Keratinocyte (primary cell): Measurements from ENCODE around the gene ETFA. TPM values are rescaled to one million over a fixed set of nuclear protein-coding genes. Genes with fewer than 3 reads are reported as not detected.
"Not testable (repeated sequence)": the region's sequence is repeated elsewhere in the genome, so short reads cannot be mapped to it uniquely, and the experiment has no call there.

Experiments
- DNase-seq: peaks from one replicate; pipeline ENCODE4 v3.0.0-alpha.2; 2011; ENCODE audit warnings: low read depth, missing footprints, low spot score
- FAIRE-seq: peaks from 2 replicates; lab custom pipeline; 2011; peaks lifted over from hg19 to GRCh38; lab: Jason Lieb, UNC
- H2AFZ ChIP-seq: 2 replicates; pipeline ENCODE4 v1.6.0; 2012; ENCODE audit warnings: low read length, control low read depth, inconsistent platforms; ENCODE audit not compliant: control insufficient read depth
- H3K27ac ChIP-seq: 2 replicates; pipeline ENCODE4 v1.5.1; 2011; ENCODE audit warnings: low read length; ENCODE audit not compliant: control insufficient read depth, insufficient read depth
- H3K27me3 ChIP-seq: 3 replicates; pipeline ENCODE4 v1.6.0; 2011; ENCODE audit warnings: low read length; ENCODE audit not compliant: control insufficient read depth, insufficient read depth; ENCODE audit errors: extremely low read depth
- H3K36me3 ChIP-seq, 2 experiments: 2 replicates in 1 of 2; 3 replicates in 1 of 2; pipeline ENCODE4 v1.5.1; 2011; ENCODE audit warnings: low read length in 2 of 2, mild to moderate bottlenecking in 1 of 2; ENCODE audit not compliant: control insufficient read depth in 2 of 2, insufficient read depth in 2 of 2; ENCODE audit errors: extremely low read depth in 1 of 2
- H3K4me1 ChIP-seq: 3 replicates; pipeline ENCODE4 v1.5.1; 2011; ENCODE audit warnings: low read length; ENCODE audit not compliant: control insufficient read depth, insufficient read depth; ENCODE audit errors: extremely low read depth
- H3K4me2 ChIP-seq: 3 replicates; pipeline ENCODE4 v1.6.0; 2011; ENCODE audit warnings: low read depth, low read length; ENCODE audit not compliant: control insufficient read depth, insufficient read depth; ENCODE audit errors: extremely low read depth
- H3K4me3 ChIP-seq, 3 experiments: fragments of 200-600 bp in 1 of 3; sonication (generic) in 1 of 3; 2 replicates in 2 of 3; 3 replicates in 1 of 3; pipeline ENCODE4 v1.5.1; 2011 to 2016; ENCODE audit warnings: low read length in 3 of 3, mild to moderate bottlenecking in 3 of 3, control low read depth in 2 of 3, inconsistent platforms in 1 of 3, low read depth in 1 of 3, mixed read lengths in 1 of 3, mixed run types in 1 of 3, moderate library complexity in 1 of 3; ENCODE audit not compliant: control insufficient read depth in 2 of 3, insufficient read depth in 2 of 3; ENCODE audit errors: extremely low read depth in 1 of 3
- H3K79me2 ChIP-seq: 2 replicates; pipeline ENCODE4 v1.6.0; 2012; ENCODE audit warnings: low read length; ENCODE audit not compliant: control insufficient read depth, insufficient read depth
- H3K9ac ChIP-seq: 3 replicates; pipeline ENCODE4 v1.6.0; 2011; ENCODE audit warnings: low read length; ENCODE audit not compliant: control insufficient read depth, insufficient read depth; ENCODE audit errors: extremely low read depth
- H3K9me1 ChIP-seq: 3 replicates; pipeline ENCODE4 v1.6.0; 2011; ENCODE audit warnings: low read length; ENCODE audit not compliant: control insufficient read depth, insufficient read depth; ENCODE audit errors: extremely low read depth
- H3K9me3 ChIP-seq: 2 replicates; pipeline ENCODE4 v1.5.1; 2012; ENCODE audit warnings: low read depth, low read length; ENCODE audit not compliant: control insufficient read depth
- H4K20me1 ChIP-seq: 3 replicates; pipeline ENCODE4 v1.6.0; 2011; ENCODE audit warnings: low read length; ENCODE audit not compliant: control insufficient read depth, insufficient read depth; ENCODE audit errors: extremely low read depth
- EZH2 ChIP-seq: IDR thresholded peaks from one replicate; pipeline ENCODE4 v1.6.1; 2012; ENCODE audit warnings: inconsistent platforms, mild to moderate bottlenecking, low read length, moderate library complexity
- dilution Hi-C: fragments of 300-500 bp; cut with MboI; formaldehyde crosslinking; loops from one replicate; pipeline ENCODE4 v1.7.0; 2020; ENCODE audit warnings: low sequenced_read_pairs; ENCODE audit not compliant: extremely low pct_ligation_motif_present
- polyA plus RNA-seq, 5 experiments: library from polyadenylated mRNA; depleted of rRNA in 3 of 5; stranded (reverse) in 3 of 5; stranded (forward) in 1 of 5; unstranded in 1 of 5; fragments of >200 nt; gene quantifications; 1 replicate in 1 of 5; 2 replicates in 3 of 5; 3 replicates in 1 of 5; pipeline versions ENCODE4 v1.2.1 to v1.2.3, GENCODE V29; 2011 to 2012; ENCODE audit warnings: missing spikeins in 2 of 5, low read depth in 1 of 5, low replicate concordance in 1 of 5
- TF ChIP-seq, protein P1 (sequence below), 3 experiments: IDR thresholded peaks in 1 of 3; conservative IDR thresholded peaks in 1 of 3; optimal IDR thresholded peaks in 1 of 3; 2 replicates in 2 of 3; 3 replicates in 1 of 3; pipeline versions ENCODE3 to v1.5.1; 2011; ENCODE audit warnings: low read length in 3 of 3, mild to moderate bottlenecking in 3 of 3, moderate library complexity in 2 of 3, control low read depth in 1 of 3, inconsistent platforms in 1 of 3; ENCODE audit not compliant: insufficient read depth in 2 of 3; ENCODE audit errors: extremely low read depth in 1 of 3

Gene ETFA
- polyA plus RNA-seq, 1 donor (not counting 4 experiments of a cell fraction or from before 2014, with no cell fraction given) = 230 TPM

GRCh38 chr15:76296849-76297248 is 14.4 kb downstream of the ETFA start:
- no peak overlapping the region for H2AFZ ChIP-seq
- no peaks in the 10 kb centered on the region for H3K27me3 ChIP-seq
- no peak for DNase-seq
- H3K9ac ChIP-seq = no peak overlapping the region
- H4K20me1 ChIP-seq = no peaks in the 10 kb centered on the region
- H3K9me1 ChIP-seq = no peaks in the 10 kb centered on the region
- H3K36me3 ChIP-seq = no peaks in the 10 kb centered on the region
- H3K79me2 ChIP-seq = peaks cover 72% of the 10 kb centered on the region
- no peaks in the 10 kb centered on the region for H3K4me1 ChIP-seq
- H3K27ac ChIP-seq = no peak overlapping the region
- no peak for TF ChIP-seq EZH2
- TF ChIP-seq, protein P1, sequence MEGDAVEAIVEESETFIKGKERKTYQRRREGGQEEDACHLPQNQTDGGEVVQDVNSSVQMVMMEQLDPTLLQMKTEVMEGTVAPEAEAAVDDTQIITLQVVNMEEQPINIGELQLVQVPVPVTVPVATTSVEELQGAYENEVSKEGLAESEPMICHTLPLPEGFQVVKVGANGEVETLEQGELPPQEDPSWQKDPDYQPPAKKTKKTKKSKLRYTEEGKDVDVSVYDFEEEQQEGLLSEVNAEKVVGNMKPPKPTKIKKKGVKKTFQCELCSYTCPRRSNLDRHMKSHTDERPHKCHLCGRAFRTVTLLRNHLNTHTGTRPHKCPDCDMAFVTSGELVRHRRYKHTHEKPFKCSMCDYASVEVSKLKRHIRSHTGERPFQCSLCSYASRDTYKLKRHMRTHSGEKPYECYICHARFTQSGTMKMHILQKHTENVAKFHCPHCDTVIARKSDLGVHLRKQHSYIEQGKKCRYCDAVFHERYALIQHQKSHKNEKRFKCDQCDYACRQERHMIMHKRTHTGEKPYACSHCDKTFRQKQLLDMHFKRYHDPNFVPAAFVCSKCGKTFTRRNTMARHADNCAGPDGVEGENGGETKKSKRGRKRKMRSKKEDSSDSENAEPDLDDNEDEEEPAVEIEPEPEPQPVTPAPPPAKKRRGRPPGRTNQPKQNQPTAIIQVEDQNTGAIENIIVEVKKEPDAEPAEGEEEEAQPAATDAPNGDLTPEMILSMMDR (optimal IDR thresholded peaks at IDR 0.05 in 1 of 3, IDR thresholded peaks at IDR 0.05 in 1 of 3, conservative IDR thresholded peaks at IDR 0.05 in 1 of 3; ENCODE audit: extremely low read depth in 1 of 3, insufficient read depth in 2 of 3, low read length in 3 of 3) = no peak
- H3K9me3 ChIP-seq = no peaks in the 10 kb centered on the region
- FAIRE-seq = no peak
- dilution Hi-C loops = no loop called here
- no peak overlapping the region for H3K4me3 ChIP-seq
- no peak overlapping the region for H3K4me2 ChIP-seq

- H3K27me3 ChIP-seq, H3K4me3 ChIP-seq, H3K4me1 ChIP-seq, H4K20me1 ChIP-seq, dilution Hi-C loops, FAIRE-seq, H3K9me1 ChIP-seq, H3K4me2 ChIP-seq, H3K9me3 ChIP-seq, H3K36me3 ChIP-seq, H2AFZ ChIP-seq, H3K9ac ChIP-seq, DNase-seq, H3K27ac ChIP-seq: not testable (repeated sequence)
- peaks cover 57% of the 10 kb centered on the region for H3K79me2 ChIP-seq
Observed at GRCh38 chr15:76294463-76294862, 16.8 kb downstream of the ETFA start.

DNA sequence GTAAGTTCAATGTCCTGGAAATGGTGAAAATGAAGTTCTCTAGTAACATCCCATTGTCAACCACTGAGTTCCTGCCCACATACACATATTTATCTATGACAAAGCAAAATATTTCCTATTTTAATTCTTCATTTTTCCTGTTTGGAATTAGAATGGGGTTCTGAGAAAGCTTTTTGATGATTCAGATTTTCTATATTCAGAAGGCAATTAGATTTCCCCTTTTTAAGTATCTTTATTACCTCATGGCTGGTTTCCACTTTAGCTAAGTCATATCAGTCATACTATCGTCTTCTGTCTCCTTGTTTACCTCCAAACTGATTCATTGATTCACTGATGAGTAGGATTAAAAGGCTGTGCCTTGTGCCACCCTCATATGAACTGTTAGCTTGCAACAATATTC is 17.9 kb downstream of the ETFA start:
- H3K4me3 ChIP-seq = no peak overlapping the region
- H3K9ac ChIP-seq = no peak overlapping the region
- no peaks in the 10 kb centered on the region for H3K27me3 ChIP-seq
- H3K27ac ChIP-seq = no peak overlapping the region
- H3K4me1 ChIP-seq = no peaks in the 10 kb centered on the region
- dilution Hi-C loops = no loop called here
- no peaks in the 10 kb centered on the region for H4K20me1 ChIP-seq
- H2AFZ ChIP-seq = no peak overlapping the region
- peaks cover 50% of the 10 kb centered on the region for H3K79me2 ChIP-seq
- DNase-seq = no peak
- no peaks in the 10 kb centered on the region for H3K9me1 ChIP-seq
- no peak for FAIRE-seq
- peaks cover 0 to 3% of the 10 kb centered on the region in 2 experiments for H3K36me3 ChIP-seq
- H3K4me2 ChIP-seq = no peak overlapping the region
- TF ChIP-seq, protein P1 (optimal IDR thresholded peaks at IDR 0.05 in 1 of 3, IDR thresholded peaks at IDR 0.05 in 1 of 3, conservative IDR thresholded peaks at IDR 0.05 in 1 of 3; ENCODE audit: extremely low read depth in 1 of 3, insufficient read depth in 2 of 3, low read length in 3 of 3) = no peak
- TF ChIP-seq EZH2 = no peak
- no peaks in the 10 kb centered on the region for H3K9me3 ChIP-seq
